NCI-H345 treated with DMSO at 0.1 percent for 48 hours (cell line): ENCODE results near the gene C7.
"Not testable (repeated sequence)": the region's sequence is repeated elsewhere in the genome, so short reads cannot be mapped to it uniquely, and the experiment has no call there.

Experiments used
- DNase-seq: peaks from one replicate; lab custom pipeline; 2025; ENCODE audit not compliant: unreplicated experiment; lab: John Stamatoyannopoulos, UW

C7 gene

GRCh38 chr5:40909264-40909663, at the start of gene C7:
Gene C7, plus strand, starts transcription at chr5:40909497. Its CDS starts 114 bp downstream, at chr5:40909611.
- no peak for DNase-seq

GRCh38 chr5:40860711-40861110, 48.6 kb upstream of the C7 start:
- no peak for DNase-seq

GRCh38 chr5:40865004-40865403, 44.3 kb upstream of the C7 start:
- not testable (repeated sequence) for DNase-seq

GRCh38 chr5:40866844-40867243, 42.5 kb upstream of the C7 start:
- no peak for DNase-seq

- no peak for DNase-seq
Observed at GRCh38 chr5:40869384-40869783, 39.9 kb upstream of the C7 start.

DNA sequence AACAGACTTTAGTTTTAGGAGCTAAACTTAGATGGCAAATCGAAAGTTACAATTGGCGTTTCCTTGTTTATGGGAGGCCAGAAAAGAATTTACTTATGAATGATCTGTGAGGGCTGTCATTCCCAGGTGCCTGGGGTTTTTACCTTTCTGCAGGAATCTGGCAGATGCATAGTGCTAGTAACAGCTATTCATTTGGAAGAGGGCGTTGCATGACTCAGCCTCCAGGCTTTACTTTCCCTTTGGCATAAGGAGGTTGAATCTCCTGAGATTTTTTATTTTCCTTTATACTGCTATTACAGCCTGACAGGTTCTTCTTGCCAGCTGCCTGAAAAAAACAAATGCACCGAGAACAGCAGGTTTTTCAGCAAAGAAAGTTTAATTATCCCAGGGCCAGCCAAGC, 38.1 kb upstream of the C7 start:
- DNase-seq: no peak

GRCh38 chr5:40872253-40872652, 37.0 kb upstream of the C7 start:
- not testable (repeated sequence) for DNase-seq

DNA sequence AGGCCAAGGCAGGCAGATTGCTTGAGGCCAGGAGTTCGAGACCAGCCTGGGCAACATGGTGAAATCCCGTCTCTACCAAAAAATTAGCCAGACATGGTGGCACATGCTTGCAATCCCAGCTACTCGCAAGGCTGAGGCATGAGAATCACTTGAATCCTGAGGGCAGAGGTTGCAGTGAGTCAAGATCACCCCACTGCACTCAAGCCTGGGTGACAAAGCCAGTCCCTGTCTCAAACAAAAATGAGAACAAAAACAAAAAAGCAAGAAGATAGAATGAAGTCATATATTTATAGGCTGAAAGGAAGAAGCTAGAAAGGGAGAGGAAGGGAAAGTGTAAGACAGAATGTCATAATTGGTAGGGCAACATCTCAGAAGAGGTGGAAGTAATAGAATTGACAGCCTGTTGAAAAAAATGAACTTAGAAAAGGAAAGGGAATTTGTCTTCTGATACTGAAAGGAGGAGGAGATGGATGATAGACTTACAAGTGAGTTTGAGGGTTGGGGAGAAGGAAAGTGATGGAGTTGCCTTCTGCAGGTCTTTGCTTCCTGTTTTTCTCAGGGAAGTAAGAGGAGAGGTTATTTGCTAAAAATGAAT, 35.9 kb upstream of the C7 start:
- DNase-seq: no peak

- no peak for DNase-seq
Observed at GRCh38 chr5:40875958-40876357, 33.3 kb upstream of the C7 start.

DNA sequence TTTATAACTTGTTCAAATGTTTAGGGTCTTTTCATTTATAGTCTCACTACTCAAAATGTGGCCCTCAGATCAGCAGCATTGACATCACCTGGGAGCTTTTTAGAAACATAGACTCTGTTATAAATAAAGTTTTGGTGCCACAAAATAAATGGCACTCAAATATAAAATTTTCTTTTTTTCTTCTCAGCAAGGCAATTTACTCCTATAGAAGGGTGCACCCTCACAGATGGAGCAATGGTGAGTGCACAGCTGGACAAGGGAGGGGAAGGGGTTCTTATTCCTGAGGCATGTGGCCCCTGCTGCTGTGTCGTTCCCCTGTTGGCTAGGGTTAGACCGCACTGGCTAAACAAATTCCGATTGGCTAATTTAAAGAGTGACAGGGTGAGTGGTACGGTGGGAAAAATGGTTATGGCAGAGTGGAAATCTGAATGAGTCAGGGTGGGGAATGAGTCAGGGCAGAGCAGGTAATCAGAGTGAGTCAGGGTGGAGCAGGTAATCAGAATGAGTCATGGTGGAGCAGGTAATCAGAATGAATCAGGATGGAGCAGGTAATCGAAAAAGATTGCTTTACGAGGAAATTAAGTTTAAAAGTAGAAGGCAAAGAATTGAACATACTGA, 31.8 kb upstream of the C7 start:
- DNase-seq: no peak

GRCh38 chr5:40879163-40879942, 29.9 kb upstream of the C7 start:
- DNase-seq: peak; percentile 39

DNA sequence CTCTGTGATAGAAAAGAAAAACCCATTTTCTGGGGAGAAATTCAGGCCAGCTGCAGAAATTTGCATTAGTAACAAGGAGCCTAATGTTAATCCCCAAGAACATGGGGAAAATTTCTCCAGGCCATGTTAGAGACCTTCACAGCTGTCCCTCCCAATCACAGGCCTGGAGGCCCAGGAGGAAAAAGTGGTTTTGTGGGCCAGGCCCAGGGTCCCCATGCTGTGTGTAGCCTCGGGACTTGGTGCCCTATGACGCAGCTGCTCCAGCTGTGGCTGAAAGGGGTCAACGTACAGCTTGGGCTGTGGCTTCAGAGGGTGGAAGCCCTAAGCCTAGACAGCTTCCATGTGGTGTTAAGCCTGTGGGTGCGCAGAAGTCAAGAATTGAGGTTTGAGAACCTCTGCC, 27.0 kb upstream of the C7 start:
- DNase-seq: no peak

DNA sequence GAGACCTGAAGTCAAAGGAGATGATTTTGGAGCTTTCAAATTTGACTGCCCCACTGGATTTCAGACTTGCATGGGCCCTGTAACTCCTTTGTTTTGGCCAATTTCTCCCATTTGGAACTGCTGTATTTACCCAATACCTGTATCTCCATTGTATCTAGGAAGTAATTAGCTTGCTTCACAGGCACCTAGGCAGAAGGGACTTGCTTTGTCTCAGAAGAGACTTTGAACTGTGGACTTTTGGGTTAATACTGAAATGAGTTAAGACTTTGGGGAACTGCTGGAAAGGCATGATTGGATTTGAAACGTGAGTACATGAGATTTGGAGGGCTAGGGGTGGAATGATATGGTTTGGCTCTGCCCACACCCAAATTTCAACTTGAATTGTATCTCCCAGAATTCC, 26.2 kb upstream of the C7 start:
- DNase-seq: not testable (repeated sequence)

GRCh38 chr5:40895440-40896425, 13.6 kb upstream of the C7 start:
- not testable (repeated sequence) for DNase-seq

GRCh38 chr5:40904205-40904993, 4.9 kb upstream of the C7 start:
- no peak for DNase-seq

GRCh38 chr5:40904994-40905306, 4.3 kb upstream of the C7 start:
- no peak for DNase-seq

DNA sequence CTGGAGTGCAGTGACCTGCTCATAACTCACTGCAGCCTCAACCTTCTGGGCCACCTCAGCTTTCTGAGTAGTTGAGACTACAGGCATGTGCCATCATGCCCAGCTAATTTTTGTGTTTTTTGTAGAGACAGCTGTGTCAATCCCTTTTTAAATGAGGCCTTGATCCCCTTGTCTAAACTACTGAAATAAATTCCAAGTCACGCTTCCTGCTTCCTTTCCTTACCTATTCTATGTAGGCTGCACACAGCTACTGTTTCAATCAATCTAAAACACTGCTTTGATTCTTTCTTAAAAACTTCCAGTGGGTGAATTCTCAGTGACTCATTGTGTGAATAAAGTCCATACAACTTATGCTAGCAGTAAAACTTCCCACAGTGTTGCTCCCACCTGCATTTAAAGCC, 2.9 kb upstream of the C7 start:
- no peak for DNase-seq

DNA sequence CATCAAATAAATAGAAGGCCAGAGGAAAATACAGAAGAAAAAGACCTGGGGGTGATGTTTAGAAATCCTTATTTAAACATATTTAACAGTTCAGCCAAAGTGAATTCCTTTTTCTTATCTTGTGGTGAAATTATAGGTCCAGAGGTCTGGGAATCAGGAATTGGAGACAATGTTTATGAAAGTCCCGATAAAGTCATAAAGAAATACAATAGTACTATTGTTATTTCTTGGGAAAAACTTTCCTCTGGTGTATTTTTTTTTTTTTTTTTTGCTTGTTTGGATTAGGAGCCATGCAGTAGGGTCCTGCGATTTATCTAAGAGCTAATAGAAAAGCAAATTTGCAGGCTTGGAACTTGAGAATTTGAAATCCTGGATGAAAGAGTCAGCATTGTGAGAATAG, 426 bp downstream of the C7 start:
- no peak for DNase-seq

- no peak for DNase-seq
Observed at GRCh38 chr5:40911266-40911665, 2.0 kb downstream of the C7 start.

DNA sequence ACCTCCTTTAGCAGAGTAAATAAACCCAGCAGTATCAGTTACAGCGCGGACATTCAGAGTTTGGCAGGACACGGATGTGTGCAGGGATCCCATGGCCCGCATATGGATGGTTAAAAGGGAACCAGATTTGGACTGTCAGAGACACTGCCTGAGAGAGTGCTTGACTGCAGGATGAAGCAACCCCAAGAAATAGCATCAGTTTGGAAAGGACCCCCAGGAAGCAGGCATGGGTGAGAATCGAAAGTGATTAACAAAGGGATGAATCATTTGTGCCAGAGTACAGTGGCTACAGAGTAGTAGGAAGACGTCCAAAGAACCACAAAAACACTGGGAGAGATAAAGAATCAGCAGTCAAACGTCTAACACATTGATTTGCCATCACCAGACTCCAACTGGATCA, 5.5 kb downstream of the C7 start:
- DNase-seq: no peak
